ENCODE results near the gene TNFRSF12A. TPM values are rescaled to one million over a fixed set of nuclear protein-coding genes. Genes with fewer than 3 reads are reported as not detected.

Gene TNFRSF12A
- total and polyA plus RNA-seq, 10 of the 15 experiments (the other 5 are each of a cell fraction or from before 2014, with no cell fraction given) = 0.35 to 1.7 (median 1.2) TPM; not detected in 2

- Histone ChIP-seq H3K27me3 (replicated peaks in 1 of 2; ENCODE audit: control insufficient read depth in 2 of 2, insufficient read depth in 2 of 2, low read length in 1 of 2) (no peaks in the 10 kb centered on the region; a peak in 2 of 4 replicates), H2AFZ (ENCODE audit: control insufficient read depth, low read depth, low read length) (no peak overlapping the region), H3K79me2 (ENCODE audit: control insufficient read depth, insufficient read depth, low read length) (no peaks in the 10 kb centered on the region), H3K9me3 (replicated peaks; ENCODE audit: control insufficient read depth, insufficient read depth, low read length) (no peaks in the 10 kb centered on the region), H3K9ac (ENCODE audit: control insufficient read depth, insufficient read depth, low read length) (no peak overlapping the region), H3K36me3 (ENCODE audit: control insufficient read depth in 2 of 2, insufficient read depth in 2 of 2, low read length in 1 of 2) (no peaks in the 10 kb centered on the region), H3K27ac (ENCODE audit: control insufficient read depth, insufficient read depth) (no peak overlapping the region), H4K20me1 (ENCODE audit: control insufficient read depth, insufficient read depth) (no peaks in the 10 kb centered on the region), H3K4me2 (ENCODE audit: control insufficient read depth, insufficient read depth) (no peak overlapping the region), H3K4me1 (ENCODE audit: control insufficient read depth, insufficient read depth, low read length) (peaks cover 4% of the 10 kb centered on the region), H3K4me3 (no peak overlapping the region)
- in situ Hi-C loops (cut with MboI) = no loop called here
- DNase-seq (ENCODE audit: low read depth, low spot score) (no peak), FAIRE-seq (no peak), ATAC-seq (no peak)
- no TSS peak for BruUV-seq (replicated peaks)
- SMC1A ChIA-PET (ENCODE audit: uncharacterized antibody, unreplicated experiment) = no interaction called here
- RAD21 ChIA-PET (ENCODE audit: unreplicated experiment) = no interaction called here
- 69% methylated on average over 25 of the region's 26 CpGs for WGBS (ENCODE audit: insufficient coverage, insufficient replicate concordance, low lambda C conversion rate, missing lambda C conversion rate)
- intact Hi-C loops (cut with micrococcal nuclease; ENCODE audit: unreplicated experiment) = no loop called here
- TF ChIP-seq HDAC2 (IDR thresholded peaks at IDR 0.05) (no peak), IKZF2 (IDR thresholded peaks at IDR 0.05) (no peak), POLR2AphosphoS2 (IDR thresholded peaks at IDR 0.05; ENCODE audit: low read depth, low read length) (no peak), SPI1 (IDR thresholded peaks at IDR 0.05; ENCODE audit: borderline replicate concordance, insufficient read depth, low read depth, low read length) (no peak), NFIC (IDR thresholded peaks at IDR 0.05; ENCODE audit: low read depth, low read length) (no peak), ATF2 (IDR thresholded peaks at IDR 0.05; ENCODE audit: low read length) (no peak), HDGF (IDR thresholded peaks at IDR 0.05) (no peak), SUPT20H (IDR thresholded peaks at IDR 0.05; ENCODE audit: borderline replicate concordance, control insufficient read depth, low read depth, low read length) (no peak), RCOR1 (conservative IDR thresholded peaks at IDR 0.05; ENCODE audit: low read depth, low read length) (no peak), SMAD5 (IDR thresholded peaks at IDR 0.05; ENCODE audit: low read depth) (no peak), CHD1 (IDR thresholded peaks at IDR 0.05; ENCODE audit: low read depth, low read length) (no peak), BCL3 (IDR thresholded peaks at IDR 0.05; ENCODE audit: borderline replicate concordance, insufficient read depth, low read depth, low read length, poor library complexity, severe bottlenecking) (no peak)
- CTCF ChIA-PET = interaction anchor here (3.7 to 5.6 kb wide), 3 partner anchors 9 to 22 kb away, joined by 18 to 28 read pairs (median 23); no protein-coding TSS in a partner anchor
- POLR2A ChIA-PET = no interaction called here
These were observed 29.8 kb downstream of the TNFRSF12A start for GRCh38 chr16:3049921-3050481.
